HepG2 (cell line): ENCODE data around the gene NEK5. TPM values are rescaled to one million over a fixed set of nuclear protein-coding genes. Genes with fewer than 3 reads are reported as not detected.

ENCODE experiments used
- CCDC6 ChIP-seq: sonication (generic); formaldehyde crosslinking; IDR thresholded peaks from 2 replicates; pipeline ENCODE4 v1.8.1; 2022; ENCODE audit warnings: mild to moderate bottlenecking, missing genetic modification reagents, moderate library complexity
- EP300 ChIP-seq, 3 experiments: sonication (generic) in 1 of 3; formaldehyde crosslinking in 1 of 3; IDR thresholded peaks; 2 replicates each; pipeline versions ENCODE4 v1.5.1 to v1.6.1; 2011 to 2020; ENCODE audit warnings: low read depth in 2 of 3, low read length in 2 of 3, borderline replicate concordance in 1 of 3, improper control_type of control experiment in 1 of 3, mild to moderate bottlenecking in 1 of 3, missing genetic modification reagents in 1 of 3, moderate library complexity in 1 of 3
- FOXO1 ChIP-seq: sonication (generic); formaldehyde crosslinking; IDR thresholded peaks from 2 replicates; pipeline ENCODE4 v1.4.0; 2020; ENCODE audit warnings: missing genetic modification reagents
- HES4 ChIP-seq: sonication (generic); formaldehyde crosslinking; IDR thresholded peaks from 2 replicates; pipeline ENCODE4 v1.9.0; 2021; ENCODE audit warnings: mild to moderate bottlenecking, missing genetic modification reagents, borderline replicate concordance
- HOXA9 ChIP-seq: sonication (generic); formaldehyde crosslinking; IDR thresholded peaks from 2 replicates; pipeline ENCODE4 v1.8.1; 2022; ENCODE audit warnings: missing genetic modification reagents, mild to moderate bottlenecking, moderate library complexity, borderline replicate concordance
- KDM4B ChIP-seq: sonication (generic); formaldehyde crosslinking; IDR thresholded peaks from 2 replicates; pipeline ENCODE4 v1.4.0; 2020; ENCODE audit warnings: missing genetic modification reagents
- MYC ChIP-seq: sonication (generic); formaldehyde crosslinking; IDR thresholded peaks from 2 replicates; pipeline ENCODE4 v1.9.0; 2021; ENCODE audit warnings: missing genetic modification reagents, borderline replicate concordance
- REXO4 ChIP-seq: sonication (generic); formaldehyde crosslinking; IDR thresholded peaks from 2 replicates; pipeline ENCODE4 v1.8.0; 2022; ENCODE audit warnings: missing genetic modification reagents, mild to moderate bottlenecking, borderline replicate concordance
- SCMH1 ChIP-seq: sonication (generic); formaldehyde crosslinking; IDR thresholded peaks from 2 replicates; pipeline ENCODE4 v1.9.0; 2021; ENCODE audit warnings: missing genetic modification reagents, mild to moderate bottlenecking, borderline replicate concordance
- SIN3B ChIP-seq: fragments of 150-350 bp; IDR thresholded peaks from 2 replicates; pipeline ENCODE4 v1.6.1; 2014; ENCODE audit warnings: low read length
- ZFY ChIP-seq: sonication (generic); formaldehyde crosslinking; IDR thresholded peaks from 2 replicates; pipeline ENCODE4 v1.4.0; 2020; ENCODE audit warnings: missing genetic modification reagents
- ZNF230 ChIP-seq: sonication (generic); formaldehyde crosslinking; IDR thresholded peaks from 2 replicates; pipeline ENCODE4 v1.4.0; 2020; ENCODE audit warnings: mild to moderate bottlenecking, missing genetic modification reagents
- ZNF326 ChIP-seq: sonication (generic); formaldehyde crosslinking; IDR thresholded peaks from 2 replicates; pipeline ENCODE4 v1.4.0; 2020; ENCODE audit warnings: missing genetic modification reagents, borderline replicate concordance
- ZNF761 ChIP-seq: sonication (generic); formaldehyde crosslinking; conservative IDR thresholded peaks from 2 replicates; pipeline ENCODE4 v1.4.0; 2020; ENCODE audit warnings: mild to moderate bottlenecking, missing genetic modification reagents
- polyA plus RNA-seq, 8 experiments: library from polyadenylated mRNA; depleted of rRNA in 3 of 8; stranded (reverse) in 7 of 8; unstranded in 1 of 8; fragments of >200 nt; fragmentation: Illumina TruSeq in 4 of 8; extraction: Trizol in 4 of 8; gene quantifications; 2 replicates each; pipeline versions ENCODE4 v1.2.1 to v1.2.3, GENCODE V29; 2011 to 2016; ENCODE audit warnings: low read depth in 4 of 8, missing spikeins in 1 of 8, mixed read lengths in 1 of 8; ENCODE audit not compliant: insufficient read depth in 1 of 8
- total RNA-seq, 5 experiments: library from RNA; depleted of rRNA; stranded (reverse); fragments of >200 nt; fragmentation: Illumina TruSeq; extraction: Trizol; gene quantifications; 2 replicates each; pipeline ENCODE4 v1.2.3, GENCODE V29; 2016; ENCODE audit warnings: low read depth in 1 of 5
- TF ChIP-seq, protein P1 (sequence below): sonication (generic); formaldehyde crosslinking; IDR thresholded peaks from 2 replicates; pipeline ENCODE4 v1.4.0; 2020; ENCODE audit warnings: mild to moderate bottlenecking, missing genetic modification reagents
- TF ChIP-seq, protein P2 (sequence below): sonication (generic); formaldehyde crosslinking; conservative IDR thresholded peaks from 2 replicates; pipeline ENCODE4 v1.4.0; 2020; ENCODE audit warnings: missing genetic modification reagents
- TF ChIP-seq, protein P3 (sequence below), 2 experiments: sonication (generic) in 1 of 2; formaldehyde crosslinking in 1 of 2; IDR thresholded peaks; 2 replicates each; pipeline versions ENCODE4 v1.5.1 to v1.6.1; 2011 to 2020; ENCODE audit warnings: borderline replicate concordance in 1 of 2, low read depth in 1 of 2, low read length in 1 of 2, mild to moderate bottlenecking in 1 of 2, missing genetic modification reagents in 1 of 2, moderate library complexity in 1 of 2
- TF ChIP-seq, protein P4 (sequence below): sonication (generic); formaldehyde crosslinking; IDR thresholded peaks from 2 replicates; pipeline ENCODE4 v1.4.0; 2020; ENCODE audit warnings: missing genetic modification reagents, mild to moderate bottlenecking, borderline replicate concordance

The NEK5 gene
- total and polyA plus RNA-seq, 2 of the 13 experiments (the other 11 are each of a cell fraction or from before 2014, with no cell fraction given): 0.12 to 0.22 TPM

DNA sequence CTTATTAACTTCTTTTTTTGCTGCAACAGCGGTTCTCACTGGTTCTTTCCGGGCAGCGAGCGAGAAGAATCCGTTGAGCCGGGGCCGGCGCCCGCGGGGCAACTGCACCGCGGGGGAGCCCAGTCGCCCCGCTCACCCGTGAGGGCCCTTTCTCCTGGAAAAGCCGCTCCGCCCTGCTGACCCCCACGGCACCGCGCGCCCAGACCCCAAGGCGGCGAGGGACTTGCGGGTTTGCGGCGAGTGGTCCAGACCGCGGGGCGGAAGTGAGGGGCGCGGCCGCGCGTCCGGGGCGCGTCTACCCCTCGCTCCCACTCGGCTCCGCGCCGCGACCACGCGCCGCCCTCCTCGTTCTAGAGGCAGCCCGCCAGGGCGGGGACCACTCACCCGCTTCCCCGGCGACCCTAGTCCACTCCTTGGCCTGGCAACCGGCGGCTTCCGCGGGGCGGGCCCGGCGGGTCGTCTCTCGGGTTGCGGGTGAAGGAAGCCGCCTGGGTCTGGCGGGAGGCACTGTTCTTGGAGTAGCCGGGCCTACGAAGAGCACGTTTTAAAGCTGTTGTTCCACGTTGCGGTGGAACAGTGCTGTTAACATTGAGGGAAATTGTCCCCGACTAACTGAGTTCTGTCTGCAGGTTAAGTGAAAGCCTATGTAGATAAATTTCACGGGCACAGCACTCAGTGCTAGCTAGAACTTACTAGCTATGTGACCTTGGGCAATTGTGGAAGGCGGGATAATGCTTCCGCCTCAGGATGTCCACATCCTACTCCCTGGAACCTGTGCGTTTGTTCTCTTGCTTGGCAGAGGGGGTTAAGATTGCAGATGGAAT lies 30.5 kb upstream of the NEK5 start, which contains the start of gene NEK3 (continued):
- peak; percentile 89 for TF ChIP-seq HES4 (CRISPR knock-in tag)
- peak; percentile 82; the same call in 1 of the 2 replicates for TF ChIP-seq ZNF761
- TF ChIP-seq MYC (CRISPR knock-in tag): peak; percentile 80
- peak; percentile 80 for TF ChIP-seq ZFY (CRISPR knock-in tag)
- no peak for TF ChIP-seq SIN3B
- TF ChIP-seq EP300 (IDR thresholded peaks at IDR 0.05; ENCODE audit: low read depth in 2 of 2, low read length in 2 of 2): 0 out of 4 replicates have a peak, but pooled peaks of 1 of the 2 experiments have one; percentile 11
- peak; percentile 38; the same call in 1 of the 2 replicates for TF ChIP-seq EP300 (CRISPR knock-in tag; IDR thresholded peaks at IDR 0.05; ENCODE audit: borderline replicate concordance)
- TF ChIP-seq REXO4 (CRISPR knock-in tag): no peak
- TF ChIP-seq, protein P1, sequence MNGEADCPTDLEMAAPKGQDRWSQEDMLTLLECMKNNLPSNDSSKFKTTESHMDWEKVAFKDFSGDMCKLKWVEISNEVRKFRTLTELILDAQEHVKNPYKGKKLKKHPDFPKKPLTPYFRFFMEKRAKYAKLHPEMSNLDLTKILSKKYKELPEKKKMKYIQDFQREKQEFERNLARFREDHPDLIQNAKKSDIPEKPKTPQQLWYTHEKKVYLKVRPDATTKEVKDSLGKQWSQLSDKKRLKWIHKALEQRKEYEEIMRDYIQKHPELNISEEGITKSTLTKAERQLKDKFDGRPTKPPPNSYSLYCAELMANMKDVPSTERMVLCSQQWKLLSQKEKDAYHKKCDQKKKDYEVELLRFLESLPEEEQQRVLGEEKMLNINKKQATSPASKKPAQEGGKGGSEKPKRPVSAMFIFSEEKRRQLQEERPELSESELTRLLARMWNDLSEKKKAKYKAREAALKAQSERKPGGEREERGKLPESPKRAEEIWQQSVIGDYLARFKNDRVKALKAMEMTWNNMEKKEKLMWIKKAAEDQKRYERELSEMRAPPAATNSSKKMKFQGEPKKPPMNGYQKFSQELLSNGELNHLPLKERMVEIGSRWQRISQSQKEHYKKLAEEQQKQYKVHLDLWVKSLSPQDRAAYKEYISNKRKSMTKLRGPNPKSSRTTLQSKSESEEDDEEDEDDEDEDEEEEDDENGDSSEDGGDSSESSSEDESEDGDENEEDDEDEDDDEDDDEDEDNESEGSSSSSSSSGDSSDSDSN: peak; percentile 69
- TF ChIP-seq, protein P2, sequence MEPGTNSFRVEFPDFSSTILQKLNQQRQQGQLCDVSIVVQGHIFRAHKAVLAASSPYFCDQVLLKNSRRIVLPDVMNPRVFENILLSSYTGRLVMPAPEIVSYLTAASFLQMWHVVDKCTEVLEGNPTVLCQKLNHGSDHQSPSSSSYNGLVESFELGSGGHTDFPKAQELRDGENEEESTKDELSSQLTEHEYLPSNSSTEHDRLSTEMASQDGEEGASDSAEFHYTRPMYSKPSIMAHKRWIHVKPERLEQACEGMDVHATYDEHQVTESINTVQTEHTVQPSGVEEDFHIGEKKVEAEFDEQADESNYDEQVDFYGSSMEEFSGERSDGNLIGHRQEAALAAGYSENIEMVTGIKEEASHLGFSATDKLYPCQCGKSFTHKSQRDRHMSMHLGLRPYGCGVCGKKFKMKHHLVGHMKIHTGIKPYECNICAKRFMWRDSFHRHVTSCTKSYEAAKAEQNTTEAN (CRISPR knock-in tag): peak; percentile 96
- TF ChIP-seq ZNF326: no peak
- TF ChIP-seq HOXA9 (CRISPR knock-in tag): 0 out of 2 replicates have a peak, but pooled peaks have one; percentile 48
- peak; percentile 57; the same call in 1 of the 2 replicates for TF ChIP-seq KDM4B (CRISPR knock-in tag)
- TF ChIP-seq, protein P3, sequence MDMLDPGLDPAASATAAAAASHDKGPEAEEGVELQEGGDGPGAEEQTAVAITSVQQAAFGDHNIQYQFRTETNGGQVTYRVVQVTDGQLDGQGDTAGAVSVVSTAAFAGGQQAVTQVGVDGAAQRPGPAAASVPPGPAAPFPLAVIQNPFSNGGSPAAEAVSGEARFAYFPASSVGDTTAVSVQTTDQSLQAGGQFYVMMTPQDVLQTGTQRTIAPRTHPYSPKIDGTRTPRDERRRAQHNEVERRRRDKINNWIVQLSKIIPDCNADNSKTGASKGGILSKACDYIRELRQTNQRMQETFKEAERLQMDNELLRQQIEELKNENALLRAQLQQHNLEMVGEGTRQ (IDR thresholded peaks at IDR 0.05; ENCODE audit: low read depth, low read length): no peak
- TF ChIP-seq, protein P3 (CRISPR knock-in tag; IDR thresholded peaks at IDR 0.05; ENCODE audit: borderline replicate concordance): no peak
- TF ChIP-seq, protein P4, sequence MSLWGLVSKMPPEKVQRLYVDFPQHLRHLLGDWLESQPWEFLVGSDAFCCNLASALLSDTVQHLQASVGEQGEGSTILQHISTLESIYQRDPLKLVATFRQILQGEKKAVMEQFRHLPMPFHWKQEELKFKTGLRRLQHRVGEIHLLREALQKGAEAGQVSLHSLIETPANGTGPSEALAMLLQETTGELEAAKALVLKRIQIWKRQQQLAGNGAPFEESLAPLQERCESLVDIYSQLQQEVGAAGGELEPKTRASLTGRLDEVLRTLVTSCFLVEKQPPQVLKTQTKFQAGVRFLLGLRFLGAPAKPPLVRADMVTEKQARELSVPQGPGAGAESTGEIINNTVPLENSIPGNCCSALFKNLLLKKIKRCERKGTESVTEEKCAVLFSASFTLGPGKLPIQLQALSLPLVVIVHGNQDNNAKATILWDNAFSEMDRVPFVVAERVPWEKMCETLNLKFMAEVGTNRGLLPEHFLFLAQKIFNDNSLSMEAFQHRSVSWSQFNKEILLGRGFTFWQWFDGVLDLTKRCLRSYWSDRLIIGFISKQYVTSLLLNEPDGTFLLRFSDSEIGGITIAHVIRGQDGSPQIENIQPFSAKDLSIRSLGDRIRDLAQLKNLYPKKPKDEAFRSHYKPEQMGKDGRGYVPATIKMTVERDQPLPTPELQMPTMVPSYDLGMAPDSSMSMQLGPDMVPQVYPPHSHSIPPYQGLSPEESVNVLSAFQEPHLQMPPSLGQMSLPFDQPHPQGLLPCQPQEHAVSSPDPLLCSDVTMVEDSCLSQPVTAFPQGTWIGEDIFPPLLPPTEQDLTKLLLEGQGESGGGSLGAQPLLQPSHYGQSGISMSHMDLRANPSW (CRISPR knock-in tag): 0 out of 2 replicates have a peak, but pooled peaks have one; percentile 39
- no peak for TF ChIP-seq SCMH1
- TF ChIP-seq CCDC6: peak; percentile 59; the same call in 1 of the 2 replicates
- peak; percentile 8 for TF ChIP-seq FOXO1 (CRISPR knock-in tag)
- peak; percentile 83; the same call in 1 of the 2 replicates for TF ChIP-seq ZNF230 (CRISPR knock-in tag)
